Measurements from ENCODE around the gene GPR3.
A peak's percentile ranks its signal among the peaks of the same experiment; 100 is the strongest.

Gene GPR3

GRCh38 chr1:27356277-27356618 lies 36.2 kb upstream of the GPR3 start:
- Mint-ChIP-seq H3K9me3 (no peaks in the 10 kb centered on the region), H3K4me3 (peak overlapping the region; percentile 74), H3K27ac (peak overlapping the region; percentile 58), H3K4me1 (peaks cover 56% of the 10 kb centered on the region), H3K27me3 (no peaks in the 10 kb centered on the region), H3K36me3 (no peaks in the 10 kb centered on the region)
- ATAC-seq = no peak

GRCh38 chr1:27356619-27357280 lies 35.7 kb upstream of the GPR3 start:
- no peaks in the 10 kb centered on the region for H3K27me3 Mint-ChIP-seq
- ATAC-seq = peak; percentile 57
- H3K4me1 Mint-ChIP-seq = peaks cover 56% of the 10 kb centered on the region
- H3K27ac Mint-ChIP-seq = peak overlapping the region; percentile 58
- H3K9me3 Mint-ChIP-seq = no peaks in the 10 kb centered on the region
- H3K4me3 Mint-ChIP-seq = peak overlapping the region; percentile 74
- H3K36me3 Mint-ChIP-seq = no peaks in the 10 kb centered on the region

- no peaks in the 10 kb centered on the region for H3K9me3 Mint-ChIP-seq
- H3K4me1 Mint-ChIP-seq = peaks cover 56% of the 10 kb centered on the region
- ATAC-seq = peak; percentile 75
Measured at GRCh38 chr1:27357281-27358037, 35.0 kb upstream of the GPR3 start.

GRCh38 chr1:27358038-27358927 lies 34.1 kb upstream of the GPR3 start:
- Mint-ChIP-seq H3K4me3 (peak overlapping the region; percentile 74), H3K36me3 (no peaks in the 10 kb centered on the region), H3K27ac (no peak overlapping the region), H3K9me3 (no peaks in the 10 kb centered on the region), H3K4me1 (peaks cover 56% of the 10 kb centered on the region), H3K27me3 (no peaks in the 10 kb centered on the region)
- ATAC-seq = no peak

More at GRCh38 chr1:27357281-27358037, 35.0 kb upstream of the GPR3 start:
- Mint-ChIP-seq H3K36me3 (no peaks in the 10 kb centered on the region), H3K27ac (peak overlapping the region; percentile 58), H3K27me3 (no peaks in the 10 kb centered on the region), H3K4me3 (peak overlapping the region; percentile 74)

- Mint-ChIP-seq H3K4me3 (no peak overlapping the region), H3K27ac (no peak overlapping the region), H3K4me1 (peaks cover 61% of the 10 kb centered on the region), H3K27me3 (no peaks in the 10 kb centered on the region), H3K36me3 (no peaks in the 10 kb centered on the region), H3K9me3 (no peaks in the 10 kb centered on the region)
- no peak for ATAC-seq
Measured at GRCh38 chr1:27358928-27359313, 33.5 kb upstream of the GPR3 start.

GRCh38 chr1:27359822-27360158 lies 32.6 kb upstream of the GPR3 start:
- H3K4me3 Mint-ChIP-seq = peak overlapping the region; percentile 74
- H3K27me3 Mint-ChIP-seq = no peaks in the 10 kb centered on the region
- H3K9me3 Mint-ChIP-seq = no peaks in the 10 kb centered on the region
- peaks cover 69% of the 10 kb centered on the region for H3K4me1 Mint-ChIP-seq
- H3K36me3 Mint-ChIP-seq = no peaks in the 10 kb centered on the region
- ATAC-seq = no peak
- H3K27ac Mint-ChIP-seq = peak overlapping the region; percentile 60

GRCh38 chr1:27360159-27361043 lies 32.0 kb upstream of the GPR3 start:
- ATAC-seq = peak; percentile 43
- H3K4me1 Mint-ChIP-seq = peaks cover 71% of the 10 kb centered on the region
- H3K9me3 Mint-ChIP-seq = no peaks in the 10 kb centered on the region
- H3K4me3 Mint-ChIP-seq = peak overlapping the region; percentile 74
- no peaks in the 10 kb centered on the region for H3K36me3 Mint-ChIP-seq
- peak overlapping the region; percentile 60 for H3K27ac Mint-ChIP-seq
- no peaks in the 10 kb centered on the region for H3K27me3 Mint-ChIP-seq

- peak overlapping the region; percentile 60 for H3K27ac Mint-ChIP-seq
- H3K4me3 Mint-ChIP-seq = peak overlapping the region; percentile 74
- no peaks in the 10 kb centered on the region for H3K9me3 Mint-ChIP-seq
- no peak for ATAC-seq
- H3K36me3 Mint-ChIP-seq = no peaks in the 10 kb centered on the region
- H3K4me1 Mint-ChIP-seq = peaks cover 71% of the 10 kb centered on the region
- H3K27me3 Mint-ChIP-seq = no peaks in the 10 kb centered on the region
Measured at GRCh38 chr1:27361044-27361402, 31.4 kb upstream of the GPR3 start.

- Mint-ChIP-seq H3K27me3 (no peaks in the 10 kb centered on the region), H3K9me3 (no peaks in the 10 kb centered on the region), H3K27ac (peak overlapping the region; percentile 60), H3K4me3 (peak overlapping the region; percentile 37), H3K4me1 (peaks cover 66% of the 10 kb centered on the region), H3K36me3 (no peaks in the 10 kb centered on the region)
- no peak for ATAC-seq
Measured at GRCh38 chr1:27361553-27361952, 30.9 kb upstream of the GPR3 start.

- Mint-ChIP-seq H3K27me3 (no peaks in the 10 kb centered on the region), H3K27ac (no peak overlapping the region), H3K36me3 (no peaks in the 10 kb centered on the region), H3K4me3 (no peak overlapping the region), H3K4me1 (peaks cover 62% of the 10 kb centered on the region), H3K9me3 (no peaks in the 10 kb centered on the region)
- ATAC-seq = no peak
Measured at GRCh38 chr1:27363766-27364695, 28.4 kb upstream of the GPR3 start.

- no peaks in the 10 kb centered on the region for H3K36me3 Mint-ChIP-seq
- peak overlapping the region; percentile 93 for H3K4me3 Mint-ChIP-seq
- no peak for ATAC-seq
- no peaks in the 10 kb centered on the region for H3K9me3 Mint-ChIP-seq
- no peaks in the 10 kb centered on the region for H3K27me3 Mint-ChIP-seq
- H3K27ac Mint-ChIP-seq = peak overlapping the region; percentile 83
- peaks cover 62% of the 10 kb centered on the region for H3K4me1 Mint-ChIP-seq
Measured at GRCh38 chr1:27364696-27365371, 27.6 kb upstream of the GPR3 start.

- no peaks in the 10 kb centered on the region for H3K9me3 Mint-ChIP-seq
- H3K27me3 Mint-ChIP-seq = no peaks in the 10 kb centered on the region
- peak; percentile 74 for ATAC-seq
- peak overlapping the region; percentile 83 for H3K27ac Mint-ChIP-seq
- H3K4me3 Mint-ChIP-seq = peak overlapping the region; percentile 93
- peaks cover 61% of the 10 kb centered on the region for H3K4me1 Mint-ChIP-seq
- H3K36me3 Mint-ChIP-seq = no peaks in the 10 kb centered on the region
Measured at GRCh38 chr1:27365372-27366112, 26.9 kb upstream of the GPR3 start.

GRCh38 chr1:27366113-27366410 lies 26.4 kb upstream of the GPR3 start:
- H3K36me3 Mint-ChIP-seq = no peaks in the 10 kb centered on the region
- H3K4me3 Mint-ChIP-seq = peak overlapping the region; percentile 93
- no peaks in the 10 kb centered on the region for H3K27me3 Mint-ChIP-seq
- no peaks in the 10 kb centered on the region for H3K9me3 Mint-ChIP-seq
- peak overlapping the region; percentile 83 for H3K27ac Mint-ChIP-seq
- peaks cover 56% of the 10 kb centered on the region for H3K4me1 Mint-ChIP-seq
- ATAC-seq = peak; percentile 75
